Measurements from ENCODE around the gene CTAG2.
"Not testable (repeated sequence)": the region's sequence is repeated elsewhere in the genome, so short reads cannot be mapped to it uniquely, and the experiment has no call there.

GRCh38 chrX:154608823-154609222 is 44.6 kb downstream of the CTAG2 start:
- not testable (repeated sequence) for TF ChIP-seq POU6F1 (CRISPR knock-in tag; IDR thresholded peaks at IDR 0.05; ENCODE audit: borderline replicate concordance, low read depth); GLIS3 (CRISPR knock-in tag; IDR thresholded peaks at IDR 0.05)

Measured in SK-N-SH treated with all-trans-retinoic acid at 6 μM for 48 hours (cell line).